ENCODE results near the gene LBX2. TPM values are rescaled to one million over a fixed set of nuclear protein-coding genes. Genes with fewer than 3 reads are reported as not detected.
A peak's percentile ranks its signal among the peaks of the same experiment; 100 is the strongest.

Gene LBX2
- total and polyA plus RNA-seq, 9 of the 15 experiments (the other 6 are each of a cell fraction or from before 2014, with no cell fraction given): 0.39 to 6.2 (median 1.8) TPM; not detected in 1

DNA sequence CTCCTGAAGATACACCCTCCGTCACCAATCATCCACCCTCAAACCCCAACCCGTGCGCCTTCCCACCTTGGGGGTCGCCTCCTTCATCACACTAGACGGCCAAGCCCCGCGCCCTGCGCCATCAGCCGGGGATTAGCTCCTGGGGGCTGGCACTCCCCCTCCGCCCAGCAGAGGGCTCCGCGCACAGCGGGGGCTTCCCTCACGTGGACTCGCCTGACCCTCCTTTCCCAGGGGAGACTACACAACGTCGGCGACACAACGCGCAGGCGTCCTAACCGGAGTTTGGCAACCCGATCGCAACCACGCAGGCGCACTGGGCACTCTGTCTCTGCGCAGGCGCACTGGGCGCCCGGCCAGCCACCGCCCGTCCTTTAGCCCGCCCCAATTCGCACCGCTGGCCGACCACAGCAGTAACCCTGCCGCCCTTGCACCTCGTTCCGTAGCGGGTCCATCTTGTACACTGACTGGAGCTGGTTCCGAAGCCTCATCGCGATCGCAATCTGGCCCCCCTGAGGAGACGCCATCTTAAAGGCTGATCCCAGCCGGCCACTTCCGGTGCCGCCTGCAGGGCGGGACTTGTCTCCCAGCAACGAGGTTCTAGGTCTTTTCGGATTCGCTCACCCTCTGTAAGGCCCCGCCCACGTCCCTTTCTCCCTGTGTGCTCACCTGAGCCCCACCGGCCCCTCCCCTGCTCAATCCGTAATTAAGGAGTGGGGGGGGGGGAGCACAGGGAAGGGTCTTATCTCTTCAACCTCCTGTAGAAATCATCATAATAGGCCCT lies 7.9 kb upstream of the LBX2 start, which contains the start of gene PCGF1 (continued):
- TF ChIP-seq, protein P1, sequence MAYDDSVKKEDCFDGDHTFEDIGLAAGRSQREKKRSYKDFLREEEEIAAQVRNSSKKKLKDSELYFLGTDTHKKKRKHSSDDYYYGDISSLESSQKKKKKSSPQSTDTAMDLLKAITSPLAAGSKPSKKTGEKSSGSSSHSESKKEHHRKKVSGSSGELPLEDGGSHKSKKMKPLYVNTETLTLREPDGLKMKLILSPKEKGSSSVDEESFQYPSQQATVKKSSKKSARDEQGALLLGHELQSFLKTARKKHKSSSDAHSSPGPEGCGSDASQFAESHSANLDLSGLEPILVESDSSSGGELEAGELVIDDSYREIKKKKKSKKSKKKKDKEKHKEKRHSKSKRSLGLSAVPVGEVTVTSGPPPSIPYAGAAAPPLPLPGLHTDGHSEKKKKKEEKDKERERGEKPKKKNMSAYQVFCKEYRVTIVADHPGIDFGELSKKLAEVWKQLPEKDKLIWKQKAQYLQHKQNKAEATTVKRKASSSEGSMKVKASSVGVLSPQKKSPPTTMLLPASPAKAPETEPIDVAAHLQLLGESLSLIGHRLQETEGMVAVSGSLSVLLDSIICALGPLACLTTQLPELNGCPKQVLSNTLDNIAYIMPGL (CRISPR knock-in tag; IDR thresholded peaks at IDR 0.05): peak; percentile 63; the same call in 1 of the 2 replicates
- TF ChIP-seq, protein P2, sequence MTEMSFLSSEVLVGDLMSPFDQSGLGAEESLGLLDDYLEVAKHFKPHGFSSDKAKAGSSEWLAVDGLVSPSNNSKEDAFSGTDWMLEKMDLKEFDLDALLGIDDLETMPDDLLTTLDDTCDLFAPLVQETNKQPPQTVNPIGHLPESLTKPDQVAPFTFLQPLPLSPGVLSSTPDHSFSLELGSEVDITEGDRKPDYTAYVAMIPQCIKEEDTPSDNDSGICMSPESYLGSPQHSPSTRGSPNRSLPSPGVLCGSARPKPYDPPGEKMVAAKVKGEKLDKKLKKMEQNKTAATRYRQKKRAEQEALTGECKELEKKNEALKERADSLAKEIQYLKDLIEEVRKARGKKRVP (CRISPR knock-in tag; IDR thresholded peaks at IDR 0.05): no peak
- TF ChIP-seq CBX2 (IDR thresholded peaks at IDR 0.05; ENCODE audit: insufficient read depth, low read length, poor library complexity, severe bottlenecking) (no peak), NR1H2 (CRISPR knock-in tag; IDR thresholded peaks at IDR 0.05) (0 out of 2 replicates have a peak, but pooled peaks have one; percentile 29), ZNF23 (CRISPR knock-in tag; IDR thresholded peaks at IDR 0.05) (no peak), ZNF24 (IDR thresholded peaks at IDR 0.05) (no peak), GABPB1 (CRISPR knock-in tag; IDR thresholded peaks at IDR 0.05) (peak; percentile 95), HDAC8 (tag; IDR thresholded peaks at IDR 0.05) (no peak), ARHGAP35 (IDR thresholded peaks at IDR 0.05; ENCODE audit: partially characterized antibody) (no peak), ZNF134 (CRISPR knock-in tag; conservative IDR thresholded peaks at IDR 0.05) (no peak), ZNF140 (CRISPR knock-in tag; IDR thresholded peaks at IDR 0.05) (no peak), RBM25 (IDR thresholded peaks at IDR 0.05; ENCODE audit: low read depth, low read length, severe bottlenecking) (no peak), TOE1 (IDR thresholded peaks at IDR 0.05; ENCODE audit: borderline replicate concordance) (peak; percentile 57; the same call in 1 of the 2 replicates), TOE1 (CRISPR knock-in tag; IDR thresholded peaks at IDR 0.05; ENCODE audit: borderline replicate concordance, low read depth) (no peak; the same call in 1 of the 2 replicates), DMBX1 (CRISPR knock-in tag; IDR thresholded peaks at IDR 0.05; ENCODE audit: borderline replicate concordance) (0 out of 2 replicates have a peak, but pooled peaks have one; percentile 43), RB1 (IDR thresholded peaks at IDR 0.05; ENCODE audit: low read depth) (peak; percentile 19; the same call in 1 of the 2 replicates), TRIM24 (IDR thresholded peaks at IDR 0.05) (no peak), ZEB2 (IDR thresholded peaks at IDR 0.05) (no peak), BMI1 (IDR thresholded peaks at IDR 0.05; ENCODE audit: low read length) (peak; percentile 82), RUNX1 (IDR thresholded peaks at IDR 0.05; ENCODE audit: low read depth) (no peak)
- TF ChIP-seq, protein P3, sequence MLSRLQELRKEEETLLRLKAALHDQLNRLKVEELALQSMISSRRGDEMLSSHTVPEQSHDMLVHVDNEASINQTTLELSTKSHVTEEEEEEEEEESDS (CRISPR knock-in tag; IDR thresholded peaks at IDR 0.05): no peak
- TF ChIP-seq, protein P4, sequence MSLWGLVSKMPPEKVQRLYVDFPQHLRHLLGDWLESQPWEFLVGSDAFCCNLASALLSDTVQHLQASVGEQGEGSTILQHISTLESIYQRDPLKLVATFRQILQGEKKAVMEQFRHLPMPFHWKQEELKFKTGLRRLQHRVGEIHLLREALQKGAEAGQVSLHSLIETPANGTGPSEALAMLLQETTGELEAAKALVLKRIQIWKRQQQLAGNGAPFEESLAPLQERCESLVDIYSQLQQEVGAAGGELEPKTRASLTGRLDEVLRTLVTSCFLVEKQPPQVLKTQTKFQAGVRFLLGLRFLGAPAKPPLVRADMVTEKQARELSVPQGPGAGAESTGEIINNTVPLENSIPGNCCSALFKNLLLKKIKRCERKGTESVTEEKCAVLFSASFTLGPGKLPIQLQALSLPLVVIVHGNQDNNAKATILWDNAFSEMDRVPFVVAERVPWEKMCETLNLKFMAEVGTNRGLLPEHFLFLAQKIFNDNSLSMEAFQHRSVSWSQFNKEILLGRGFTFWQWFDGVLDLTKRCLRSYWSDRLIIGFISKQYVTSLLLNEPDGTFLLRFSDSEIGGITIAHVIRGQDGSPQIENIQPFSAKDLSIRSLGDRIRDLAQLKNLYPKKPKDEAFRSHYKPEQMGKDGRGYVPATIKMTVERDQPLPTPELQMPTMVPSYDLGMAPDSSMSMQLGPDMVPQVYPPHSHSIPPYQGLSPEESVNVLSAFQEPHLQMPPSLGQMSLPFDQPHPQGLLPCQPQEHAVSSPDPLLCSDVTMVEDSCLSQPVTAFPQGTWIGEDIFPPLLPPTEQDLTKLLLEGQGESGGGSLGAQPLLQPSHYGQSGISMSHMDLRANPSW (CRISPR knock-in tag; IDR thresholded peaks at IDR 0.05): 0 out of 2 replicates have a peak, but pooled peaks have one; percentile 55

All from K562 (cell line).